ENCODE data around the gene ADGRV1. TPM values are rescaled to one million over a fixed set of nuclear protein-coding genes. Genes with fewer than 3 reads are reported as not detected.

The ADGRV1 gene
- total RNA-seq, 4 donors from 2014 or later = 0.08 to 0.87 (median 0.41) TPM

DNA sequence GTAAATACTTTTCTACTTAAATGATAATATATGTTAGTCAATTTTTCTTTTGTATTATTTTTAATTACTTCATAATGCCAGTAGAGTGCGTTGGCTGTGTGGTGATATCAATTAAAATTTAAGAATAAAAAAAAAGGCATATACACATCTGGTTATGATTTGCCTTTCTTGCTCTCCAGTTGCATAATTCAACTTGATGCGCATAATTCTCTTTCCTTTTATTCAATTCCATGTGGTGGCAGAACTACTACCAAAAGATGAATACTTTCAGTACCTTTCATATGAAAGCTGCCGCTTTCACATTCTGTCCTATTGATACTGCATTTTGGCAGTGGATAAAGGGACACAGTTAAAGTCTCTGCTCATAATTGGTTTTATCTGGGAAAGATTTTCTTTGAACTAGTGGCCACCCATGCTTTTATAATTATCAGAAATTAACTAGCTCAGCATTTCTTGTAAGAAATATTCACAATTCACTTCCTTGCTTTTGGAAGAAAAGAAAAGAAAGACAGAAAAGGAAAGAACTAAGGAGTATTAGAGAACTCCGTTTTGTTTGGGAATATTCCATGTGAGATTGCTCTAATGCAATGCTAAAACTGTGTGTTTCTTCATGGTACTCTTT, 12.3 kb upstream of the ADGRV1 start:
- no peaks in the 10 kb centered on the region for H3K9me3 ChIP-seq
- H3K27ac ChIP-seq = no peak overlapping the region
- WGBS, 2 donors (ENCODE audit: low coverage in 1 of 2) = 71 to 85% methylated on average over 4 of the region's 4 CpGs
- no peaks in the 10 kb centered on the region for H3K4me1 ChIP-seq
- peaks cover 7% of the 10 kb centered on the region for H3K27me3 ChIP-seq
- H3K36me3 ChIP-seq = no peaks in the 10 kb centered on the region
- TF ChIP-seq EP300 (IDR thresholded peaks at IDR 0.05) = no peak
- no peak for TF ChIP-seq POLR2AphosphoS5 (IDR thresholded peaks at IDR 0.05)
- no peak for TF ChIP-seq POLR2A (IDR thresholded peaks at IDR 0.05)
- TF ChIP-seq, protein P1, sequence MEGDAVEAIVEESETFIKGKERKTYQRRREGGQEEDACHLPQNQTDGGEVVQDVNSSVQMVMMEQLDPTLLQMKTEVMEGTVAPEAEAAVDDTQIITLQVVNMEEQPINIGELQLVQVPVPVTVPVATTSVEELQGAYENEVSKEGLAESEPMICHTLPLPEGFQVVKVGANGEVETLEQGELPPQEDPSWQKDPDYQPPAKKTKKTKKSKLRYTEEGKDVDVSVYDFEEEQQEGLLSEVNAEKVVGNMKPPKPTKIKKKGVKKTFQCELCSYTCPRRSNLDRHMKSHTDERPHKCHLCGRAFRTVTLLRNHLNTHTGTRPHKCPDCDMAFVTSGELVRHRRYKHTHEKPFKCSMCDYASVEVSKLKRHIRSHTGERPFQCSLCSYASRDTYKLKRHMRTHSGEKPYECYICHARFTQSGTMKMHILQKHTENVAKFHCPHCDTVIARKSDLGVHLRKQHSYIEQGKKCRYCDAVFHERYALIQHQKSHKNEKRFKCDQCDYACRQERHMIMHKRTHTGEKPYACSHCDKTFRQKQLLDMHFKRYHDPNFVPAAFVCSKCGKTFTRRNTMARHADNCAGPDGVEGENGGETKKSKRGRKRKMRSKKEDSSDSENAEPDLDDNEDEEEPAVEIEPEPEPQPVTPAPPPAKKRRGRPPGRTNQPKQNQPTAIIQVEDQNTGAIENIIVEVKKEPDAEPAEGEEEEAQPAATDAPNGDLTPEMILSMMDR (IDR thresholded peaks at IDR 0.05) = no peak
- no peak overlapping the region for H3K4me3 ChIP-seq
- no peak for ATAC-seq

- no peaks in the 10 kb centered on the region for H3K4me1 ChIP-seq
- no peak for ATAC-seq
- H3K9me3 ChIP-seq = no peaks in the 10 kb centered on the region
- no peak overlapping the region for H3K4me3 ChIP-seq
- no peak for TF ChIP-seq EP300 (IDR thresholded peaks at IDR 0.05)
- TF ChIP-seq, protein P1 (IDR thresholded peaks at IDR 0.05) = no peak
- no peak for TF ChIP-seq POLR2AphosphoS5 (IDR thresholded peaks at IDR 0.05)
- TF ChIP-seq POLR2A (IDR thresholded peaks at IDR 0.05) = no peak
- WGBS, 2 donors (ENCODE audit: low coverage in 1 of 2) = 70% methylated on average over 1 of the region's 1 CpG; no CpG with 5 or more reads in 1 of the 2 donors
- H3K36me3 ChIP-seq = no peaks in the 10 kb centered on the region
- H3K27ac ChIP-seq = no peak overlapping the region
- peaks cover 7% of the 10 kb centered on the region for H3K27me3 ChIP-seq
Measured at GRCh38 chr5:90547072-90547536, 11.5 kb upstream of the ADGRV1 start.

DNA sequence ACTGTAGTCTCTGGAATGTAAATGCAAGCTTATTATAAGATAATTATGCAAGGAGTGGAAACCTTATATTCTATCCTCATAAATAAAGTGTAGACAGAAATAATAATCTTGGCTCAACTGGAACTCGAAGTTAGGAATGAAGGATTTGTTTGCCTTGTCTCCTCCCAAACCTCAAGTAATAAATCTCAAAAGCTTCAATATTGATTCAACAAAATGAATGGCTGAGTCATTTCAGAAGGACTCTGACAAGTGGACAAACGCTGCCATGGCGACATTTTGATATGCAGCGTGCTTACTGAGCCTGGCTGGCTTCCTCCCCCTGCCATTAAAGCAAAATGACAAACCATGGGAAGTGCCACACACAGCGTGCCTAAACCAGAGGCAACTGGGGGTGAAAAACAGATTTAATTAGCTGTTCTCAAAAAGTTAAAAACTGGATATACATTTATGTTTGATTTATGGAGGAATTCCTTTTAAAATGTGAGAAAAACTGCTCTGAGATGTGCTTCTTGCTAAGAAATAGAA, 10.5 kb upstream of the ADGRV1 start:
- H3K9me3 ChIP-seq = no peaks in the 10 kb centered on the region
- no peak for ATAC-seq
- TF ChIP-seq POLR2AphosphoS5 (IDR thresholded peaks at IDR 0.05) (no peak), POLR2A (IDR thresholded peaks at IDR 0.05) (no peak), EP300 (IDR thresholded peaks at IDR 0.05) (no peak)
- TF ChIP-seq, protein P1 (IDR thresholded peaks at IDR 0.05) = no peak
- H3K4me1 ChIP-seq = no peaks in the 10 kb centered on the region
- H3K36me3 ChIP-seq = no peaks in the 10 kb centered on the region
- no peak overlapping the region for H3K4me3 ChIP-seq
- H3K27me3 ChIP-seq = peaks cover 14% of the 10 kb centered on the region
- WGBS, 2 donors (ENCODE audit: low coverage in 1 of 2) = 29 to 37% methylated on average over 2 to 5 of the region's 5 CpGs
- H3K27ac ChIP-seq = no peak overlapping the region

DNA sequence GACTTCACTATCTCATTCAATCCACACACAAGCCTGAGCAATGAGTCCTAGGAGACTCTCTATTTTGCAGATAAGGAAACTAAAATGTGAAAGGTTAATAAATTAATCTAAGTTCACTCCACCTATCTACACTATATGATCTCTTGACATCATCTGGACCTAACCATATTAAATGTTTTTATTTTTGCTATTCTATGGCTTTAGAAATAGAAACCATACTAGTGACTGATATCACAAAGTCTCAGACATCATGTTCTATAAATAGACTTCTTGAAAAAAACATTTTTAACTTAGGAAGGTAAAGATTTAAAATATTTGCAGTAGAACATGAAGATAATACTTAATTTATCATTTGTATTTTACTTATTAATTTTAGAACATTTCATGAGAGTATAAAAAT, 9.4 kb upstream of the ADGRV1 start:
- ATAC-seq = no peak
- TF ChIP-seq EP300 (IDR thresholded peaks at IDR 0.05) = no peak
- TF ChIP-seq POLR2AphosphoS5 (IDR thresholded peaks at IDR 0.05) = no peak
- TF ChIP-seq, protein P1 (IDR thresholded peaks at IDR 0.05) = no peak
- no peak for TF ChIP-seq POLR2A (IDR thresholded peaks at IDR 0.05)
- H3K27ac ChIP-seq = no peak overlapping the region
- no peaks in the 10 kb centered on the region for H3K36me3 ChIP-seq
- H3K27me3 ChIP-seq = peaks cover 17% of the 10 kb centered on the region
- no peaks in the 10 kb centered on the region for H3K4me1 ChIP-seq
- no peaks in the 10 kb centered on the region for H3K9me3 ChIP-seq
- H3K4me3 ChIP-seq = no peak overlapping the region

GRCh38 chr5:90549729-90550275, 8.8 kb upstream of the ADGRV1 start:
- 74 to 81% methylated on average over 2 of the region's 2 CpGs for WGBS, 2 donors (ENCODE audit: low coverage in 1 of 2)
- H3K4me1 ChIP-seq = no peaks in the 10 kb centered on the region
- no peak overlapping the region for H3K27ac ChIP-seq
- no peaks in the 10 kb centered on the region for H3K9me3 ChIP-seq
- no peak overlapping the region for H3K4me3 ChIP-seq
- H3K36me3 ChIP-seq = no peaks in the 10 kb centered on the region
- no peak for ATAC-seq
- peaks cover 22% of the 10 kb centered on the region for H3K27me3 ChIP-seq
- TF ChIP-seq, protein P1 (IDR thresholded peaks at IDR 0.05) = no peak
- TF ChIP-seq EP300 (IDR thresholded peaks at IDR 0.05) (no peak), POLR2A (IDR thresholded peaks at IDR 0.05) (no peak), POLR2AphosphoS5 (IDR thresholded peaks at IDR 0.05) (no peak)
